H1 (cell line): ENCODE measurements around the gene ASPA. TPM values are rescaled to one million over a fixed set of nuclear protein-coding genes. Genes with fewer than 3 reads are reported as not detected.

Source experiments
- CTCF ChIA-PET: fragments of 300-600 bp; sonication (Branson Sonifier 250); formaldehyde crosslinking; loops from one replicate; lab custom pipeline; 2021; ENCODE audit not compliant: partially characterized antibody; lab: Charles Lee
- POLR2A ChIA-PET: fragments of 300-600 bp; sonication (Branson Sonifier 250); formaldehyde crosslinking; loops from one replicate; lab custom pipeline; 2021; ENCODE audit warnings: inconsistent platforms; ENCODE audit not compliant: partially characterized antibody; lab: Charles Lee
- DNase-seq, 2 experiments: peaks; one replicate each; pipeline versions ENCODE4 v3.0.0 to v3.0.0-alpha.2; 2010 to 2022; ENCODE audit warnings: low spot score in 2 of 2, low read depth in 1 of 2, mixed read lengths in 1 of 2
- FAIRE-seq: peaks from 2 replicates; lab custom pipeline; 2011; peaks lifted over from hg19 to GRCh38; lab: Jason Lieb, UNC
- H2AFZ ChIP-seq: 2 replicates; pipeline ENCODE4 v1.8.1; 2012; ENCODE audit warnings: low read length, inconsistent platforms
- H2AK5ac ChIP-seq: 2 replicates; pipeline ENCODE4 v1.6.1; 2013; ENCODE audit warnings: low read depth, low read length
- H2BK120ac ChIP-seq: replicated peaks from 2 replicates; pipeline ENCODE3; 2013; ENCODE audit warnings: low read depth, low read length, inconsistent platforms
- H2BK12ac ChIP-seq: 2 replicates; pipeline ENCODE4 v1.6.1; 2013; ENCODE audit warnings: low read depth, low read length
- H2BK15ac ChIP-seq: 2 replicates; pipeline ENCODE4 v1.6.1; 2013; ENCODE audit warnings: low read length
- H2BK20ac ChIP-seq: 2 replicates; pipeline ENCODE4 v1.6.1; 2013; ENCODE audit warnings: low read length
- H2BK5ac ChIP-seq: 2 replicates; pipeline ENCODE4 v1.6.1; 2013; ENCODE audit warnings: low read depth, low read length
- H3K14ac ChIP-seq: 2 replicates; pipeline ENCODE4 v1.6.1; 2013; ENCODE audit warnings: inconsistent platforms; ENCODE audit not compliant: insufficient read length
- H3K18ac ChIP-seq: 2 replicates; pipeline ENCODE4 v1.6.1; 2013; ENCODE audit warnings: low read length; ENCODE audit errors: extremely low read depth
- H3K23ac ChIP-seq: 2 replicates; pipeline ENCODE4 v1.6.1; 2013; ENCODE audit warnings: inconsistent platforms; ENCODE audit not compliant: insufficient read length
- H3K23me2 ChIP-seq: 2 replicates; pipeline ENCODE4 v1.6.1; 2013; ENCODE audit warnings: low read depth, low read length
- H3K27ac ChIP-seq: 2 replicates; pipeline ENCODE4 v1.6.1; 2011; ENCODE audit warnings: low read depth, low read length, inconsistent platforms
- H3K27me3 ChIP-seq, 4 experiments: replicated peaks in 1 of 4; 1 replicate in 1 of 4; 2 replicates in 3 of 4; pipeline versions ENCODE4 v1.6.1 to v1.8.1; 2011 to 2013; ENCODE audit warnings: low read length in 3 of 4, mild to moderate bottlenecking in 3 of 4, inconsistent platforms in 2 of 4, mixed read lengths in 2 of 4, moderate library complexity in 1 of 4; ENCODE audit not compliant: control insufficient read depth in 3 of 4, insufficient read depth in 3 of 4; ENCODE audit errors: extremely low read depth in 1 of 4
- H3K36me3 ChIP-seq, 4 experiments: 2 replicates each; pipeline versions ENCODE4 v1.6.1 to v1.8.1; 2011 to 2013; ENCODE audit warnings: mild to moderate bottlenecking in 4 of 4, low read length in 3 of 4, moderate library complexity in 2 of 4, control low read depth in 1 of 4, inconsistent platforms in 1 of 4; ENCODE audit not compliant: insufficient read depth in 4 of 4, control insufficient read depth in 2 of 4
- H3K4ac ChIP-seq: replicated peaks from 2 replicates; pipeline ENCODE3; 2013; ENCODE audit warnings: low read length, low read depth, mixed read lengths, inconsistent platforms; ENCODE audit not compliant: insufficient read length
- H3K4me1 ChIP-seq, 4 experiments: replicated peaks in 1 of 4; 1 replicate in 1 of 4; 2 replicates in 3 of 4; pipeline versions ENCODE4 v1.6.1 to v1.8.1; 2011 to 2013; ENCODE audit warnings: low read length in 3 of 4, inconsistent platforms in 2 of 4, mixed read lengths in 1 of 4; ENCODE audit not compliant: insufficient read depth in 4 of 4, control insufficient read depth in 3 of 4
- H3K4me2 ChIP-seq, 2 experiments: 2 replicates each; pipeline versions ENCODE4 v1.6.1 to v1.8.1; 2011 to 2013; ENCODE audit warnings: low read depth in 2 of 2, low read length in 2 of 2, control low read depth in 1 of 2, inconsistent platforms in 1 of 2, mild to moderate bottlenecking in 1 of 2; ENCODE audit not compliant: insufficient read depth in 1 of 2
- H3K4me3 ChIP-seq, 4 experiments: fragments of 200-600, 300-600 bp in 1 of 4; sonication (generic), shearing (Covaris generic), sonication (Bioruptor Twin) in 1 of 4; 2 replicates each; pipeline versions ENCODE4 v1.5.1 to v1.8.1; 2011 to 2016; ENCODE audit warnings: low read length in 4 of 4, low read depth in 3 of 4, control low read depth in 2 of 4, inconsistent platforms in 2 of 4, mild to moderate bottlenecking in 2 of 4, mixed read lengths in 1 of 4, moderate library complexity in 1 of 4; ENCODE audit not compliant: insufficient read depth in 2 of 4; ENCODE audit errors: extremely low read depth in 1 of 4
- H3K56ac ChIP-seq: replicated peaks from 2 replicates; pipeline ENCODE3; 2013; ENCODE audit warnings: low read depth, mild to moderate bottlenecking, mixed read lengths, low read length, inconsistent platforms; ENCODE audit not compliant: insufficient read length
- H3K79me1 ChIP-seq: 2 replicates; pipeline ENCODE4 v1.6.1; 2013; ENCODE audit warnings: low read depth, low read length, control low read depth
- H3K79me2 ChIP-seq, 2 experiments: 2 replicates each; pipeline versions ENCODE4 v1.6.1 to v1.8.1; 2012 to 2013; ENCODE audit warnings: low read length in 2 of 2, mild to moderate bottlenecking in 2 of 2, inconsistent platforms in 1 of 2; ENCODE audit not compliant: insufficient read depth in 2 of 2, control insufficient read depth in 1 of 2
- H3K9ac ChIP-seq, 4 experiments: replicated peaks in 1 of 4; 1 replicate in 1 of 4; 2 replicates in 3 of 4; pipeline versions ENCODE4 v1.6.1 to v1.8.1; 2011 to 2013; ENCODE audit warnings: low read depth in 3 of 4, low read length in 3 of 4, control low read depth in 2 of 4, mild to moderate bottlenecking in 2 of 4, moderate library complexity in 2 of 4, inconsistent platforms in 1 of 4; ENCODE audit errors: extremely low read depth in 1 of 4
- H3K9me3 ChIP-seq, 2 experiments: 2 replicates each; pipeline versions ENCODE4 v1.6.1 to v1.8.1; 2012 to 2013; ENCODE audit warnings: mild to moderate bottlenecking in 2 of 2, moderate library complexity in 2 of 2, control low read depth in 1 of 2, inconsistent platforms in 1 of 2, low read depth in 1 of 2, low read length in 1 of 2, mixed read lengths in 1 of 2; ENCODE audit not compliant: insufficient read depth in 2 of 2
- H4K20me1 ChIP-seq, 2 experiments: replicated peaks in 1 of 2; 2 replicates each; pipeline versions ENCODE3 to v1.8.1; 2011 to 2013; ENCODE audit warnings: inconsistent platforms in 2 of 2, low read length in 2 of 2, mild to moderate bottlenecking in 1 of 2; ENCODE audit not compliant: insufficient read depth in 2 of 2, control insufficient read depth in 1 of 2
- H4K5ac ChIP-seq: 2 replicates; pipeline ENCODE4 v1.6.1; 2013; ENCODE audit warnings: low read length, low read depth, mixed read lengths, inconsistent platforms; ENCODE audit not compliant: insufficient read length
- H4K8ac ChIP-seq: 2 replicates; pipeline ENCODE4 v1.8.0; 2013; ENCODE audit warnings: mild to moderate bottlenecking, moderate library complexity, low read length, inconsistent platforms; ENCODE audit not compliant: insufficient read depth; ENCODE audit errors: extremely low read depth
- H4K91ac ChIP-seq: replicated peaks from 2 replicates; pipeline ENCODE3; 2013; ENCODE audit warnings: low read length, mixed read lengths, inconsistent platforms; ENCODE audit not compliant: insufficient read length
- JUND ChIP-seq: IDR thresholded peaks from 2 replicates; pipeline ENCODE4 v1.6.1; 2011; ENCODE audit warnings: mild to moderate bottlenecking, improper control_type of control experiment, low read length
- TCF12 ChIP-seq: IDR thresholded peaks from 2 replicates; pipeline ENCODE4 v1.6.1; 2011; ENCODE audit warnings: low read depth, mild to moderate bottlenecking, low read length
- WGBS, 2 experiments: shearing (Covaris generic) in 1 of 2; methylation state at CpG; one replicate each; pipeline versions ENCODE4 v1.1.6 to v1.1.7; 2013 to 2015; ENCODE audit warnings: low lambda C conversion rate in 2 of 2, mixed read lengths in 2 of 2, inconsistent platforms in 1 of 2, low coverage in 1 of 2, missing lambda C conversion rate in 1 of 2; ENCODE audit not compliant: insufficient replicate concordance in 2 of 2, insufficient coverage in 1 of 2, insufficient read length in 1 of 2; ENCODE audit errors: extremely low coverage in 1 of 2, missing lambda C conversion rate in 1 of 2; 5-methylcytosine and 5-hydroxymethylcytosine counted together
- polyA plus RNA-seq, 7 experiments: library from polyadenylated mRNA; depleted of rRNA in 3 of 7; stranded (reverse) in 5 of 7; unstranded in 2 of 7; fragments of >200 nt in 5 of 7; fragments of 200-250 nt in 2 of 7; gene quantifications; 1 replicate in 5 of 7; 2 replicates in 1 of 7; 4 replicates in 1 of 7; pipeline versions ENCODE4 v1.2.1 to v1.2.3, GENCODE V29; 2011 to 2013; ENCODE audit warnings: missing spikeins in 2 of 7, mixed read lengths in 2 of 7
- total RNA-seq: library from RNA; stranded (reverse); fragmentation: NEBNext Ultra II Directional; extraction: Animal tissue kit (Norgen Biotek cat#: 25700); gene quantifications from 2 replicates; pipeline ENCODE4 v1.2.1, GENCODE V29; 2021

ASPA gene
- total and polyA plus RNA-seq, 2 of the 8 experiments (the other 6 are each of a cell fraction or from before 2014, with no cell fraction given): 0.03 TPM; not detected in 1

DNA sequence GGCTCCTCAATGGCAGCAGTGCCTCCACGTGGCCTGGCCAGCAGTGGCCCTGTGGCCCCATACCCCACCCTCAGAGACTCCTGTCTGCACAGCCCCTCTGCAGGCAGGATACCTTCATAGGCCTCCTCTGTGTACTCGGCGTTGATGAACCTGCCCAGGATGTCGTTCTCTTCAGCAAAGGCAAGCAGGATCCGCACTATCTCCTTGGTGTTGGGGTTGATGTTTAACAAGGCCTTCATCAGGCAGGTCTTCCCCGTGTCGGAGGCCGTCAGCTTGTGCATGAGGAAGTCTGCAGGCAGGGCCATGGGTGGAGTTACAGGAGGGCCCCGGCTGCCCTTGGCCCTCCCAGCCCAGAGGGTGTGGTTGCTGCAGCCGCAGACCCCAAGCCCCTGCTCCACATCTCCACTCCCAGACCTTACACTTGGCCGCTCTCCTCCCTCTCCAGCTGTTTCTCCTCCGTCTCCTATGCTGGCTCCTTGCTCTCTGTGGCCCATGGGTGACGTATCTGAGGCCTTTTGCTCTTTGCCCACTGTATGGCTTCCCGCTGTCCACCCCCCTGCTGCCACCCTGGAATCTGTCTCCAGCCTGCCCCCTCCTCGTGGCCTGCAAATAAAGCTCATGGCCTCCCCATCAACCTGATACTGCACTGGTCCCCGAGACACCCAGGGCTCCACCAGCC, 66.8 kb downstream of the ASPA start:
- Histone ChIP-seq H3K79me1 (no peaks in the 10 kb centered on the region), H2BK15ac (no peak overlapping the region), H3K18ac (no peak overlapping the region), H3K23me2 (no peaks in the 10 kb centered on the region), H3K4me1 (peaks cover 0 to 2% (median 0%) of the 10 kb centered on the region in 4 experiments; a peak in 1 of 7 replicates), H2AK5ac (no peak overlapping the region), H2BK5ac (no peak overlapping the region), H2AFZ (no peak overlapping the region), H3K4me2 (no peak overlapping the region), H3K36me3 (no peaks in the 10 kb centered on the region), H4K5ac (no peak overlapping the region), H3K79me2 (no peaks in the 10 kb centered on the region), H3K56ac (no peak overlapping the region), H4K8ac (no peak overlapping the region), H2BK120ac (no peak overlapping the region), H3K9me3 (no peaks in the 10 kb centered on the region), H2BK20ac (no peak overlapping the region), H3K23ac (no peak overlapping the region), H4K91ac (no peak overlapping the region), H2BK12ac (no peak overlapping the region), H4K20me1 (no peaks in the 10 kb centered on the region), H3K4me3 (no peak overlapping the region), H3K4ac (no peak overlapping the region), H3K27me3 (no peaks in the 10 kb centered on the region), H3K9ac (no peak overlapping the region), H3K27ac (no peak overlapping the region), H3K14ac (no peak overlapping the region)
- FAIRE-seq (no peak), DNase-seq (no peak)
- CTCF ChIA-PET: interaction anchor here (0.5 to 1.4 kb wide), 4 partner anchors 18 to 760 kb away, joined by 3 read pairs; no protein-coding TSS in a partner anchor
- WGBS, 2 experiments: 84% methylated on average over 16 of the region's 16 CpGs; no CpG with 5 or more reads in 1 of the 2 experiments
- no peak for TF ChIP-seq TCF12
- TF ChIP-seq JUND: no peak
- POLR2A ChIA-PET: no interaction called here
